ENCODE results near the gene NDST3.

GRCh38 chr4:118277243-118277642 lies 243.0 kb downstream of the NDST3 start:
- TF ChIP-seq, protein P1, sequence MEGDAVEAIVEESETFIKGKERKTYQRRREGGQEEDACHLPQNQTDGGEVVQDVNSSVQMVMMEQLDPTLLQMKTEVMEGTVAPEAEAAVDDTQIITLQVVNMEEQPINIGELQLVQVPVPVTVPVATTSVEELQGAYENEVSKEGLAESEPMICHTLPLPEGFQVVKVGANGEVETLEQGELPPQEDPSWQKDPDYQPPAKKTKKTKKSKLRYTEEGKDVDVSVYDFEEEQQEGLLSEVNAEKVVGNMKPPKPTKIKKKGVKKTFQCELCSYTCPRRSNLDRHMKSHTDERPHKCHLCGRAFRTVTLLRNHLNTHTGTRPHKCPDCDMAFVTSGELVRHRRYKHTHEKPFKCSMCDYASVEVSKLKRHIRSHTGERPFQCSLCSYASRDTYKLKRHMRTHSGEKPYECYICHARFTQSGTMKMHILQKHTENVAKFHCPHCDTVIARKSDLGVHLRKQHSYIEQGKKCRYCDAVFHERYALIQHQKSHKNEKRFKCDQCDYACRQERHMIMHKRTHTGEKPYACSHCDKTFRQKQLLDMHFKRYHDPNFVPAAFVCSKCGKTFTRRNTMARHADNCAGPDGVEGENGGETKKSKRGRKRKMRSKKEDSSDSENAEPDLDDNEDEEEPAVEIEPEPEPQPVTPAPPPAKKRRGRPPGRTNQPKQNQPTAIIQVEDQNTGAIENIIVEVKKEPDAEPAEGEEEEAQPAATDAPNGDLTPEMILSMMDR (IDR thresholded peaks at IDR 0.05), result no peak
- TF ChIP-seq EZH2phosphoT487 (IDR thresholded peaks at IDR 0.05; ENCODE audit: borderline replicate concordance, low read depth) (no peak), GABPA (IDR thresholded peaks at IDR 0.05; ENCODE audit: low read depth) (no peak), JUND (IDR thresholded peaks at IDR 0.05) (no peak), POLR2AphosphoS5 (IDR thresholded peaks at IDR 0.05; ENCODE audit: low read depth, low read length) (no peak), EP300 (IDR thresholded peaks at IDR 0.05; ENCODE audit: borderline replicate concordance in 1 of 2, low read depth in 1 of 2, low read length in 1 of 2) (no peak), SIN3A (IDR thresholded peaks at IDR 0.05; ENCODE audit: borderline replicate concordance, low read depth, low read length) (no peak), RFX5 (IDR thresholded peaks at IDR 0.05; ENCODE audit: low read length) (no peak)
- TF ChIP-seq, protein P2, sequence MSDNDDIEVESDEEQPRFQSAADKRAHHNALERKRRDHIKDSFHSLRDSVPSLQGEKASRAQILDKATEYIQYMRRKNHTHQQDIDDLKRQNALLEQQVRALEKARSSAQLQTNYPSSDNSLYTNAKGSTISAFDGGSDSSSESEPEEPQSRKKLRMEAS (IDR thresholded peaks at IDR 0.05; ENCODE audit: low read depth), result no peak

Measured in SK-N-SH (cell line).